IPS-11a (cell line): Measurements from ENCODE around the gene INTU.
"Not testable (repeated sequence)": the region's sequence is repeated elsewhere in the genome, so short reads cannot be mapped to it uniquely, and the experiment has no call there.

Experiments used
- H3K4me3 ChIP-seq: one replicate; pipeline ENCODE4 v1.5.1; 2013; ENCODE audit warnings: low read depth, low read length, control low read depth

INTU gene

DNA sequence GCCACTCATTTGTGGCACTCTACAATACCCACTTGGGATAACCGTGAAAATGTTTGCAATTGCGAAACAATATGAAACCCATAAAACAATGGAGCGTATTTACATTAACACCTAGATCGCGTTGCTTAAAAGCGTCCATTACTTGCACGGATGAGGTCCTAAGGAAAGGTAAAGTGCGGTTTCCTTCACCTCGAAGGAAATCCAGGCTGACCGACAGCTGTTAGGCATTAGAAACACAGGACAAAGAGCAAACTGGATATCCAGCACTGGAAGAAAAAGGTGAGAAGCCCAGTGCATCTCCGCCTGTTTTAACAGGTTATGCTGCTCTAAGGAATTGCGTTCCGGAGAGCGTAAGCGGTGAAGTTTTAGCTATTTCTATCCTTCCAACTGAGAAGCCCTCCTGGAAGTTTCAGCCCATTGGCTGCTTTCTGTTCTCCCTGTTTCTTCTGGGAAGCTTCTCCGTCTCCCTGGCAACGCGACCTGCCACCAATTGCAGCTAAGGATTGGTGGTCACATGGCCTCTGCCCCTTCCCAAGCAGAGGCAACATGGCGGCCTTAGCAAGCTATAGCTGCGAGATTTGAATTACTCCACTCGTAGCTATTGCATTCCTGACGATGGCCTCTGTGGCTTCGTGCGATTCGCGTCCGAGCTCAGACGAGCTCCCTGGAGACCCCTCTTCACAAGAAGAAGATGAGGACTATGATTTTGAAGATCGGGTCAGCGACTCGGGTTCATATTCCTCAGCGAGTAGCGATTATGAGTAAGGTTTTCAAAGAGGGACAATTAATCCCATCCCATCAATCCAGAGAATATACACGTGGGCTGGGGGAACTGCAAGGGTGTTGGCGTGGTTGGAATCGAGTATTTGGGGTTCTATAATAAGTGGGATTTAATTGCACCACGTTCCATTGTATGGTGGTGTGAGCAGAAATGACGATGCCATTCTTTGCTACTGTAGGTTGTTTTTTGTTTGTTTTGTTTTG lies at the start of gene INTU:
TSS of gene INTU (plus strand) at position 538 of the 984 bp plus-strand sequence. CDS start at position 616, 78 bp downstream.
- peak within 1 kb of the TSS; percentile 89 for H3K4me3 ChIP-seq

DNA sequence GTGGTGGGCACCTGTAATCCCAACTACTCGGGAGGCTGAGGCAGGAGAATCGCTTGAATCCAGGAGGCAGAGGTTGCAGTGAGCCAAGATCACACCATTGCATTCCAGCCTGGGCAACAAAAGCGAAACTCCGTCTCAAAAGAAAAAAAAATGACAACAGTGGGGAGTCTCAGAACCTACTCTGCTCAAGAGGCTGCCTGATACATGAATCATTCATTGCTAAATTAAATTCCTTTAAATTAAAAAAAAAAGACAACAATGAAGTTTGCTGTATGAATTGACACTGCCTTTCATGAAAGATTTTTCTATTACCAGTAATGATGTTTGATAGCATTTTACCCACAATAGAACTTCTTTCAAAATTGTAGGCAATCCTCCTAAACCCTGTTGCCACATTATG lies 46.3 kb upstream of the INTU start:
- H3K4me3 ChIP-seq = not testable (repeated sequence)

DNA sequence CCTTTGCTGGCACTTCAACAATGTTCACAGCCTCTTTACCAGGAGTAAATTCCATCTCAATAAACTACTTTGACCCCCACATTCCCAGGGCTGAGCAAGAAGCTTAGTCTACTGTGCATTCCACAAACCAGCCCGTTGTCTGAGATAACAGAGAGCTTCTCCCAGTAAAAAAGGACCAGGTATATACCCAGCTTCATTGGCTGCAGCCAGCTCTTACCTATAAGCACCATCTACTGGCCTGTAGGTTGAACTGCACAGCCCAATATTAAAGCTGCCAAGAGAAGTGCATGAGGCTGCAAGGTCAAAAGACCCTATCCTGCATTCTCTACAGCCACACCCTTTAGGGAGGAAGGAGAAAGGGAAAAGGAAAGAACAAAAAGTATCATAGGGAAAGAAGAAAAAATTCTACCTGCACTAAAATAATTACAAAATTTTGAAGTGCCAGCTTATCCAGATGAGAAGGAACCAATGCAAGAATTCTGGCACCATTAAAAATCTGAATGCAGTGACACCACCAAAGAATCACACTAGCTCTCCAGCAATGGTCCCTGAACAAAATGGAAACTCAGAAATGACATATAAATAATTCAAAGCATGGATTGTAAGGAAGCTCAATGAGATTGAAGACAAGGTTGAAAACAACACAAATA lies 45.7 kb upstream of the INTU start:
- no peak overlapping the region for H3K4me3 ChIP-seq

DNA sequence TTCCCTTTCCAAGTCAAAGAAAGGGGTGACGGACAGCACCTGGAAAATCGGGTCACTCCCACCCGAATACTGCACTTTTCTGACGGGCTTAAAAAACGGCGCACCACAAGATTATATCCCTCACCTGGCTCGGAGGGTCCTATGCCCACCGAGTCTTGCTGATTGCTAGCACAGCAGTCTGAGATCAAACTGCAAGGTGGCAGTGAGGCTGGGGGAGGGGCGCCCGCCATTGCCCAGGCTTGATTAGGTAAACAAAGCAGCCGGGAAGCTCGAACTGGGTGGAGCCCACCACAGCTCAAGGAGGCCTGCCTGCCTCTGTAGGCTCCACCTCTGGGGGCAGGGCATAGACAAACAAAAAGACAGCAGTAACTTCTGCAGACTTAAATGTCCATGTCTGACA lies 43.6 kb upstream of the INTU start:
- H3K4me3 ChIP-seq = not testable (repeated sequence)

DNA sequence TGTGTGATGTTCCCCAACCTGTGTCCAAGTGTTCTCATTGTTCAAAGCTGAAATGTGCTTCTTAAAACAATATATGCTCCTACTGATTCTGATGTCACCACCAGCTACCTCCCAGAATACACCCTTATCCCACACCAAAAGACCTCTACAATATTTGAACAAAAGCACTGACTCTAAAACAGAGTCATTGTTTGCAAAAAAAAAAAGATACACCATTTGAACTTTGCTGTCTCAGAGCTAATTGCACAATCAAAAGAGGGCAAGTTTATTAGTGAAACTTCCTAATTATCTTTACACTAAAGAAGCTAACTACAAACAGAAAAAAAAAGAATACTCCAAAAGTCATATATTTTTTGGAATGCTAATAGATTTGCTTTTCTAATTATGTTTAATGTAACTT lies 34.1 kb upstream of the INTU start:
- no peak overlapping the region for H3K4me3 ChIP-seq

DNA sequence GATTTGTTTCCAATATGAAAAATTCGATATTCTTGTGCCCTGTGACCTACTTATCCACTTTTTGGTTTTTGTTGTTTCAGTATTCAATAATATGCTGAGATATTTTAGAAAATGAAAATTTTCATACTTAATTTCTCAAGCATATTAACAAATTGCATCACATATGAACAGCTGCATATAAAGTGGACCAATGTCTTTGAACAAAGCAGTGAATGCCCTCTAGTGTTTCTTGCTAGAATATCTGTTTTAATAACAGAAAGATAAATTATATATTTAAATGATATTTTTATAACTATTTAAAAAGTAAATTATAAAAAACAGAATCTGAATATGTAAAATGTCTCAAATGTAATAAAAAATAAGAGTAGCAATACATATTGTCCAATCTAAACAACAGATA lies 31.7 kb upstream of the INTU start:
- H3K4me3 ChIP-seq = no peak overlapping the region

DNA sequence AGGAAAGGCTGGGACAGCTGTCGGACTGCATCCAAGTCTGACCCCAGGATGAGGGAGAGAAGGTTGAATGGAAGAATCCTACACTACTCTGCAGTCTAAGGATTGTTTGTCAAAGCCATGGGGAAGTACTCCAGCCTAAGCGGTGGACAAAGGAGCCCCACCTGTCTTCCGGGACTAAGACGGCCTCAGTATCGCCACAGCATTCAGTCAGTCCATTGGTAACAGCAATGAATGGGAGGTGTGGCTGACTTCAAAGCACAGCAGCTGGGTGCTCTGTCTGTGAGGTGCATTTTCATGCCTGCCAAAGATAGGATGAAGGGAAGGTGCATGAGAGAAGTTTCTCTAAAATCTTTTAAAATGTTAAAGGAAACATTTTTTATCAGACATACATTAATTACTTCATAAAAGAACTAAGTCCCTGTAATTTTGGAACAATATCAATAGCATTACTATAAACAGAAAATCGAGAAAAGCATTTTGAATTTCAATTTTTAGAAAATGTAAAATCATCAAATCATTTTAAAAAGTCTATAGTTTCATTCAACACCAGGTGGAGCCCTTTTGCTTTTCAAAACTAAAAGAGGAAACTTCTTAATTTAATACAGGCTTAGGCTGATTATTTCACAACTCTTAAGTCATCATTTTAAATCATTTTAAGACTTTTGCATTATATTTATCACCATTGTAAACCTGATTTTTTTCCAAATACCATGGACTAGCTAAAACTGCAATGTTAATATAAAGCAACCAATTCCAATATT lies 27.6 kb upstream of the INTU start:
- no peak overlapping the region for H3K4me3 ChIP-seq

DNA sequence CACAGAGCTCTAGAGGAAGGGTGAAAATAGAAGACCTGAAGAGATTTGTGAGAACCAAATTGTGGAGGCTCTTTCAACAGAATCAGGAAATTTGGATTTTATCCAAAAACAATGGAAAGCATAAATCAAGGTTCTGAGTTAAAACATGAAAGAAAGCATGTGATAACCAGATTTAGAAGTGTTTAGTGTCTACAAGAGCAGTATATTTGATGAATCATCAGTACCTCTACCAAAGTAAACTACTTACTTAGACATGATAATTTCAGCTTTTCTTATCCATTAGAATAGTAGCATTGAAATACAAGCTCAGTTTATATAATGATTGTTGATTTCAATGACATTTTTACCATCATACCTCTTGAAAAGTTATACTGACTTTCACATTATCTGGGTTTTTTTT lies 25.9 kb upstream of the INTU start:
- H3K4me3 ChIP-seq = no peak overlapping the region

DNA sequence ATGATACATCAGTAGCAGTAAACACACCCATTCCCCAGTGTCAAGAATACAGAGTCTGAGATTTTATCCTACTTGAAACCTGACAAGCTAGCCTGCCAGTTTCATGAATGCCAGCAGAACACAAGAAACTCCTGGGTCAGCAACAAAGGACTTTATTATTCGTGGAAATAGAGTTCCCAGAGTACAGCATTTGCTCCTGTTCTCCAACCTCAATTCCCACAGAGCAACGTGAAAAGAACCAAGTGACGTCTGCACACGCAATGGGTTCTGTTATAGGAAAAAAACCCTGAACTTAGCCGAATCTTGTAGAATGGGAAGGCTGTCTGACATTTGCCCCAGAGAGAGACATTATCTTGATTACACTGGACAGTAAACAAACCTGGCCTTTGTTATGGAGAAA lies 23.3 kb upstream of the INTU start:
- H3K4me3 ChIP-seq = no peak overlapping the region

DNA sequence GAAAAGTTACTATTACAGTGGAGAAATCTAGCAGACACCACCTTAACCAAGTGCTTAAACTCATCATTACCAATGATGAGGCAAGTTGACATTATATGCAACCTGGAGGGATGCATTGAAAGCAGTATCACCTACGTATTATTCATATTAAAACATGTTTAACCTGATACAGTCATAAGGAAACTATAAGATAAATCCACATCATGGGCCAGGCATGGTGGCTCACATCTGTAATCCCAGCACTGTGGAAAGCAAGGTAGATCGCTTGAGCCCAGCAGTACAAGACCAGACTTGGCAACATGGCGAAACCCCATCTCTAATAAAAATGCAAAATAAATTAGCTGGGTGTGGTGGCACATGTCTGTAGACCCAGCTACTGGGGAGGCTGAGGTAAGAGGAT lies 22.3 kb upstream of the INTU start:
- no peak overlapping the region for H3K4me3 ChIP-seq

DNA sequence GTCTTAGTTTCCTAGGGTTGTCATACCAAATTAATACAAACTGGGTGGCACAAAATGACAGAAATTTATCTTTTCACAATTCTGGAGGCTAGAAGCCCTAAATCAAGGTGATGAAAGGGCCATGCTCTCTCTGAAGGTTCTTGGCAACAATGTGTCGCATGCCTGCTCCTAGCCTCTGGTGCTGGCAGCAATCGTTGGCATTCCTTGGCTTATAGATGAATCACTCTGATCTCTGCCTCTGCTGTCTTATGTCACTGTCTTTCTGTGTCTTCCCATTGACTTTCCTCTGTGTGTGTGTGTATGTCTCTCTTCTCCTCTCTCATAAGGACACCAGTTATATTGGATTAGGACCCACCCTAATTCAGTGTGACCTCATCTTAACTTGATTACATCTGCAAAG lies 15.9 kb upstream of the INTU start:
- no peak overlapping the region for H3K4me3 ChIP-seq

DNA sequence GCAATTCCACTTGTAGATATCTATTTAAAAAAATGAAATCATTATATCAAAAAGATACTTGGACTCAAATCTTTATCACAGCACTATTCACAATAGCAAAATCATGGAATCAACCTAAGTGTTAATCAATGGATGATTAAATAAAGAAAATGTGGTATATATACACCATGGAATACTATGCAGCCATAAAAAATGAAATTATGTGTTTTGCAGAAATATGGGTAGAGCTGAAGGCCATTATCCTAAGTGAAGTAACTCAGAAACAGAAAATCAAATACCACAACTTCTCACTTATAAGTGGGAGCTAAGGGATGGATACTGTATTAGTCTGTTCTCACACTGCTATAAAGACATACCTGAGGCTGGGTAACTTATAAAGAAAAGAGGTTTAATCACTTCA lies 14.3 kb upstream of the INTU start:
- H3K4me3 ChIP-seq = no peak overlapping the region

DNA sequence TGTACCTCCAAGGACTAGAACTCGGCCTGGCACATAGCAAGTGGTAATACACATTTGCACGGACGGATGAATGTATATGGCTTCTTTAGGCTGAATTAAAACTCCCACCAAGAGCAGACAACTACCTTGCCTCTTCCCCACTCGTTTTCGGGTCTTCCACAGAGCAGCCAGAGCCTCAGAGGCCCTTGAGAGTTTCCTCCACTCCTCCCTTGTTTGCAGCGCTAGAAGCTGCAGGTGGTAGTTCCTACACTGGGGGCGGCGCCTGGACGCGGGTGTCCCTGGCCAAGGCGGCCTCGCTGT lies 10.2 kb upstream of the INTU start:
- H3K4me3 ChIP-seq = peak overlapping the region; percentile 48

DNA sequence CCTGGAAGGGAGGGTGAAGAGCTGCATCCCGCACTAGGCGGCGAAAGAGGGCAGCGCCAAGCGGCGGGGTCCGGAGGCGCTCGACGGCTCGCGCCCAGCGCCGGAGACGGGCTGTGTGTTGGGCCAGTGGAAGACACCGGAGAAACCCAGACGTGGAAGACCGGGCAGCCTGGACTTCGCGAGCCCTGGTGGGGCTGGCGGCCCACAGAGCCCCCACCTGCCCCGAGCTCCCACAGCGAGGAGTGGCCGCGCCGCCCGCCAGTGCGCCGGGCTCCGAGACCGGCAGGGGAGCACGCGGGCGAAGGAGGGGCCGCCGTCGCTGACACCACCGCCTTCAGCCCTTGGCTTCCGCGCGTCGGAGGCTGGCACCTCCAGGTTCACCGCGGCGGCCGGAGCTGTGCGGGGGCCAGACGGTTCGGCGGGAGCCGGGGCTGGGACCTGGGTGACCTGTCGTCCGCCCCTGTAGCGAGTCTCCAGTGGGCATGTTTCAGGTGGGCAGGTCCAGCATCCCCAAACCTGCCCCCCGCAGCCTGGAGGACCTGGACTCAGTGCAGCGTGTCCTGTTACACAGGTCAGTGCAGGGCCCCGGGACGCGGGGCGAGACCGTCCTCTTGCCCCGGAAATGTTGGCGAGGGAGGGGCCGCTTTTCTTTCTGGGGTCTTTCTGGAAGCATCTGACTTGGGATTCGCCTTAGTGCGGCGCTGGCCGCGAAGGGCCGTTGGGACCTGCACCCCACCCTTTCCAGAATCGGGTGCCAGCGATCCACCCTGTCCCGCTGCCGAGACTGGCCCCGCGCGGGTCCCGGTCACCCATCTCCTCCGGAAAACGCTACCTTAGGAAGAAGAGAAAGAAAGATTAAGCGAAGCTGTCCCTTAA lies 9.6 kb upstream of the INTU start:
- peak overlapping the region; percentile 48 for H3K4me3 ChIP-seq

DNA sequence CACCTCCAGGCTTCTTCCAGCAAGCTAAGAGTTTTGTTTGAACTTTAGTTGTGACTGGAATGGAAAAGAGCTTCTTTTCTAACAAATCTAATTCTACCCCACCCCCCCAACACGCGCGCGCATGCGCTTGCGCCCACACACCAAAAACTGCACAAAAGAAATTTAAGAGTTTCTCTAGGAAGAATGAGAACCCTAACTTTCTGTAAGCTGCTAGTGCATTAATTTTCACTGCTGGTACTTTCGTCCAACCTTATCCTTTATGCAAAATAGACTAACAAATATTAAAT lies 9.0 kb upstream of the INTU start:
- H3K4me3 ChIP-seq = peak overlapping the region; percentile 48

DNA sequence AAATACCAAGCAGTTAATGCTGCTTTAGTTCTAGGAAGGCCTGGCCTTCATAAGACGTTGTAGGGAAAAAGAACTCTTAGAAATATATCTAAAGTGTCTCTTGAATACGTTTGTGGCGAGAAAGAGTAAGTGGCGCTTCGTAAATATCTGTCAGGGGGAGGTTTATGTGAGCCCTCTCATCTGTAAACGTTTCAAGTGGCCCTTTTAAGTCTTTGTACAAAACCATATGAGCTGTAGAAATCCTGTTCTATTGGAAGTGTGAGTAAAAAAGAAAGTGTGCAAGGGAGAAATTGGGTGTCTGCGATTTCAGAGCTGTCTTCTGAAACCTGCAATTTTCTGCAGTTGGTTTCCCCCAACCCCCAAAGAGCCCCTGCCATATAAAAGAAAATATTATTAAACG lies 8.6 kb upstream of the INTU start:
- H3K4me3 ChIP-seq = no peak overlapping the region

DNA sequence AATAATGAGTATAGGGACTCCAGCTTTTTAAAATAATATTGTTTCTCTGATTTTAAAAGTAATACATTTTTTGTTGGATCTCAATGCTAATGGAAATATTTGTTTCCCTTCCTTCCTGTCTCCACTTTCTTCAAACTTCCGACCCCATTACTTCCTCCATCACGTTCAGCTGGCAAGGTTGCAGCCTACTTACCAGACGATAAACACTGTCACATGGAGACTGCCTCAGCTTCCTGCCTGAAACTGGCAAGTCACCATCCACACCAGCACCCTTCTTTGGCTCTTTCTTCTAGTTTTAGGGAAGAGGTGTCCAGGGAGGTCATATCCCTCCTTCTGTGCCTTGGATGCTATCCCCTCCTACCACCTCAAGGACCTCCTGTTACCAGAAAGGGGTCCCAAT lies 3.4 kb upstream of the INTU start:
- H3K4me3 ChIP-seq = no peak overlapping the region

DNA sequence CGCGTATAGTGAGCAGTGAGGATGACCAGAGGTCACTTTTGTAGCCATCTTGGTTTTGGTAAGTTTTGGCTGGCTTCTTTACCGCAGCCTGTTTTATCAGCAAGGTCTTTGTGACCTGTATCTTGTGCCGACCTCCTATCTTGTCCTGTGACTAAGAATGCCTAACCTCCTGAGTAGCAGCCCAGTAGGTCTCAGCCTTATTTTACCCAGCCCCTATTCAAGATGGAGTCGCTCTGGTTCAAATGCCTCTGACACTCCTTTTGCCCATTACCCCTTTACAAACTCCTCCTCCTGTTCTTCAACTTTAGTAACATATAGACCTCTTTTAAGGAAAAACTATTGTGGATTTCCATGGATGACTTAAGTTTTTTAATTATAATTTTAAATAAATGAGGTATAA lies 2.6 kb upstream of the INTU start:
- no peak overlapping the region for H3K4me3 ChIP-seq

DNA sequence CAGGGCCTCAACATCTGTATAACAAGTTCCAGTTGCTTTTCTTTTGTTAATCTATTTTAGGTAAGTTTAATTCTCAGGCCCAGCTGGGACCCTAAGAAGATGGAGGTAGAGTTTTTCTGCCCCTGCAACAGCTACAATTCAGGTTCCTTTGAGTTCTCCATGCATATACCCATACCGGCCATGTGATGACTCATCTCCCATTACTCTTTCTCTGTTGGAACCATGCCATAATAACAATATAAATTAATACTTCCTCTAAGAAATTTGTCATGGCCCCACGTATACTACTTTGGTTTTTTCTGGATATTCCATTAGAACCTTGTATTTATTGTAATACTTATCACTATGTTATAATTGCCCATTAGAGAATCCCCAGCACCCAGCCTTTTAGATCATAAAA lies 1.3 kb upstream of the INTU start:
- no peak overlapping the region for H3K4me3 ChIP-seq

DNA sequence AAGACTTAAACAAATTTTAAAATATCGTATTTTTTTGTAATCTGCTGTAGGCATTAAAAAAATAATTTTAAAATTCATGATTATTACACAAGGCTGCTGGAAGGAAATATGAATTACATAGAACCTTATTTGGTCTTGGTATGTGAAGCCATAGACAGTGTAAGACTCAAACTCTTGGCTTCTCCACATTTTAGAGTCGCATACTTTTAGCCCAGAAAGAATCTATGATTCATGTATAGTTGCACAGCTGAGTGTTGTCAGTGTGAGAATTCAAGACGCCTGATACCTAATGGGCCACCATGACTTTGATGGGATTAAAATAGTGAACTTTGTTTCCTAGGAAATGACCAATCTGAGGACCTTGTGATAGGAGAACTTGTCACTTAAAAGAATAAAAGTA lies 1.4 kb downstream of the INTU start:
- no peak overlapping the region for H3K4me3 ChIP-seq

DNA sequence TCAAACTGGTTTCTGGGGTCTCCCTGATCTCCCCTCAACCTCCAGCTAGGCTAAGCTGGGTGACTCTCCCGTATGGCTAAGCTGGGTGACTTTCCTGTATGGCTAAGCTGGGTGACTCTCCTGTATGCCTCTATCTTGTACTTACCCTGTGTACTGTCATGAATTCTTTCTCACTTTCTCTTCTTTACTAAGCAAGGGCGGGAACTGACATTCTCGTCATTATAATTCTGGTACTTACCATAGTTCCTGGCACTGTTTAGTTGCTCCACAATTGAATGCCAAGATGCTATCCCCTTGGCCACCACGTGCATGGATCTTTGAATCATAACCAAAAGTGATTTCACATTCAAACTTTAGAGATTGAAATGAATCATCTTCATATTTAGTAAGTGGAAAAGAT lies 8.8 kb downstream of the INTU start:
- H3K4me3 ChIP-seq = no peak overlapping the region
